Peyer's patch (tissue), 4 donors: ENCODE data around the gene GJA8. TPM values are rescaled to one million over a fixed set of nuclear protein-coding genes. Genes with fewer than 3 reads are reported as not detected.

Source experiments
- DNase-seq, 3 donors: peaks; one replicate each; pipeline ENCODE4 v3.0.0-alpha.2; 2017 to 2019
- H3K27ac ChIP-seq, 4 donors: fragments of 200-600 bp; sonication (generic); one replicate each; pipeline ENCODE4 v1.5.1; 2016 to 2019
- H3K27me3 ChIP-seq, 2 donors: fragments of 200-600 bp; sonication (generic); one replicate each; pipeline ENCODE4 v1.5.1; 2019
- H3K36me3 ChIP-seq, 3 donors: fragments of 200-600 bp; sonication (generic); one replicate each; pipeline ENCODE4 v1.5.1; 2016 to 2019
- H3K4me1 ChIP-seq, 4 donors: fragments of 200-600 bp; sonication (generic); one replicate each; pipeline ENCODE4 v1.5.1; 2016 to 2019
- H3K4me3 ChIP-seq, 4 donors: fragments of 200-600 bp; sonication (generic); 1 replicate in 3 of 4; 2 replicates in 1 of 4; pipeline ENCODE4 v1.5.1; 2016 to 2019; ENCODE audit warnings: mild to moderate bottlenecking in 1 of 4
- H3K9me3 ChIP-seq, 4 donors: fragments of 200-600 bp; sonication (generic); one replicate each; pipeline ENCODE4 v1.5.1; 2016 to 2019; ENCODE audit warnings: mild to moderate bottlenecking in 1 of 4
- POLR2A ChIP-seq, 2 donors: fragments of 450-650 bp; IDR thresholded peaks; one replicate each; pipeline ENCODE4 v1.5.1; 2017; ENCODE audit warnings: antibody characterized with exemption in 2 of 2, mild to moderate bottlenecking in 2 of 2, moderate library complexity in 2 of 2
- total RNA-seq, 4 donors: library from RNA; depleted of rRNA; stranded (reverse); fragments of >200 nt; gene quantifications; one replicate each; pipeline ENCODE4 v1.1.0, GENCODE V29; 2016
- TF ChIP-seq, protein P1 (sequence below), 6 experiments: fragments of 450-650 bp in 4 of 6; fragments of 200-600 bp in 2 of 6; sonication (generic) in 1 of 6; IDR thresholded peaks; one replicate each; pipeline ENCODE4 v1.5.1; 2017 to 2019; ENCODE audit warnings: antibody characterized with exemption in 6 of 6, mild to moderate bottlenecking in 3 of 6, moderate library complexity in 1 of 6

The GJA8 gene
- total RNA-seq, 4 donors from 2014 or later, result not detected

GRCh38 chr1:147882535-147882934 lies 20.1 kb upstream of the GJA8 start:
- DNase-seq, result no peak
- H3K36me3 ChIP-seq, result no peaks in the 10 kb centered on the region
- no peaks in the 10 kb centered on the region for H3K9me3 ChIP-seq

GRCh38 chr1:147890177-147890790 lies 12.3 kb upstream of the GJA8 start:
- peak; percentile 25 to 81 (median 70) for DNase-seq
- TF ChIP-seq, protein P1, sequence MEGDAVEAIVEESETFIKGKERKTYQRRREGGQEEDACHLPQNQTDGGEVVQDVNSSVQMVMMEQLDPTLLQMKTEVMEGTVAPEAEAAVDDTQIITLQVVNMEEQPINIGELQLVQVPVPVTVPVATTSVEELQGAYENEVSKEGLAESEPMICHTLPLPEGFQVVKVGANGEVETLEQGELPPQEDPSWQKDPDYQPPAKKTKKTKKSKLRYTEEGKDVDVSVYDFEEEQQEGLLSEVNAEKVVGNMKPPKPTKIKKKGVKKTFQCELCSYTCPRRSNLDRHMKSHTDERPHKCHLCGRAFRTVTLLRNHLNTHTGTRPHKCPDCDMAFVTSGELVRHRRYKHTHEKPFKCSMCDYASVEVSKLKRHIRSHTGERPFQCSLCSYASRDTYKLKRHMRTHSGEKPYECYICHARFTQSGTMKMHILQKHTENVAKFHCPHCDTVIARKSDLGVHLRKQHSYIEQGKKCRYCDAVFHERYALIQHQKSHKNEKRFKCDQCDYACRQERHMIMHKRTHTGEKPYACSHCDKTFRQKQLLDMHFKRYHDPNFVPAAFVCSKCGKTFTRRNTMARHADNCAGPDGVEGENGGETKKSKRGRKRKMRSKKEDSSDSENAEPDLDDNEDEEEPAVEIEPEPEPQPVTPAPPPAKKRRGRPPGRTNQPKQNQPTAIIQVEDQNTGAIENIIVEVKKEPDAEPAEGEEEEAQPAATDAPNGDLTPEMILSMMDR (IDR thresholded peaks at IDR 0.05), result peak in 5 of 6 experiments; percentile 12 to 56 (median 51)
- no peak for TF ChIP-seq POLR2A (IDR thresholded peaks at IDR 0.05)
- Histone ChIP-seq H3K27ac (no peak overlapping the region), H3K27me3 (no peaks in the 10 kb centered on the region), H3K4me1 (no peaks in the 10 kb centered on the region), H3K36me3 (no peaks in the 10 kb centered on the region), H3K4me3 (no peak overlapping the region), H3K9me3 (no peaks in the 10 kb centered on the region)

More at GRCh38 chr1:147882535-147882934, 20.1 kb upstream of the GJA8 start:
- H3K27ac ChIP-seq, result no peak overlapping the region
- no peak for TF ChIP-seq POLR2A (IDR thresholded peaks at IDR 0.05)
- TF ChIP-seq, protein P1 (IDR thresholded peaks at IDR 0.05), result no peak
- no peak overlapping the region for H3K4me3 ChIP-seq
- H3K4me1 ChIP-seq, result no peaks in the 10 kb centered on the region
- no peaks in the 10 kb centered on the region for H3K27me3 ChIP-seq

DNA sequence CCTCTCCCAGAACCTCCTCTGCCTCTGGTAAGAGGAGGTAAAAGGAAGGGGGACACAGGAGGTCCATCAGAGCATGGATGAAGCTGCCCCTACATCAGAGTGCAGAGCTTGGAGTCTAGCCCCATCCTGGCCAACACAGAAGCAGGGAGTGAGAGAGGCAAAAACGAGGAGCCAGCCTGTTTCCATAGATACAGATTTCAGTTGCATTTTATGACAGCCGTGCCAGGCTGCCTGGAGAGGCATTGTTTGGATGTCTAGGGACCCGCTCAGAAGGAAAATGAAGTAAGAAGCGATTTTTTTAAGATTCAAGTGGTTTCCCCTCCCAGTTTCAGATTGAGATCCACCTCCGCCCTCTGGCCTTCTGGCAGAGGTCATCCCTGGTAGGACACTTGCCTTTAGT lies 11.5 kb upstream of the GJA8 start:
- H3K36me3 ChIP-seq, result no peaks in the 10 kb centered on the region
- H3K4me3 ChIP-seq, result no peak overlapping the region
- no peak for DNase-seq
- no peaks in the 10 kb centered on the region for H3K27me3 ChIP-seq
- no peaks in the 10 kb centered on the region for H3K9me3 ChIP-seq
- H3K27ac ChIP-seq, result no peak overlapping the region
- TF ChIP-seq POLR2A (IDR thresholded peaks at IDR 0.05), result no peak
- TF ChIP-seq, protein P1 (IDR thresholded peaks at IDR 0.05), result no peak
- no peaks in the 10 kb centered on the region for H3K4me1 ChIP-seq

- H3K4me3 ChIP-seq, result no peak overlapping the region
- no peaks in the 10 kb centered on the region for H3K9me3 ChIP-seq
- no peak for TF ChIP-seq POLR2A (IDR thresholded peaks at IDR 0.05)
- TF ChIP-seq, protein P1 (IDR thresholded peaks at IDR 0.05), result no peak
- no peaks in the 10 kb centered on the region for H3K4me1 ChIP-seq
- H3K27ac ChIP-seq, result no peak overlapping the region
- no peak for DNase-seq
- no peaks in the 10 kb centered on the region for H3K36me3 ChIP-seq
- no peaks in the 10 kb centered on the region for H3K27me3 ChIP-seq
These were observed 10.4 kb upstream of the GJA8 start for GRCh38 chr1:147892216-147892615.

- Histone ChIP-seq H3K9me3 (no peaks in the 10 kb centered on the region), H3K27me3 (no peaks in the 10 kb centered on the region), H3K27ac (no peak overlapping the region), H3K4me1 (no peaks in the 10 kb centered on the region), H3K36me3 (no peaks in the 10 kb centered on the region), H3K4me3 (no peak overlapping the region)
- DNase-seq, result peak in 1 of 3 donors; percentile 58
- TF ChIP-seq, protein P1 (IDR thresholded peaks at IDR 0.05), result peak; percentile 88 to 94 (median 90)
- TF ChIP-seq POLR2A (IDR thresholded peaks at IDR 0.05), result no peak
These were observed 9.8 kb upstream of the GJA8 start for GRCh38 chr1:147892731-147893214.
